H1 (cell line): ENCODE data around the gene HTN1. TPM values are rescaled to one million over a fixed set of nuclear protein-coding genes. Genes with fewer than 3 reads are reported as not detected.

Source experiments
- polyA plus RNA-seq, 7 experiments: library from polyadenylated mRNA; depleted of rRNA in 3 of 7; stranded (reverse) in 5 of 7; unstranded in 2 of 7; fragments of >200 nt in 5 of 7; fragments of 200-250 nt in 2 of 7; gene quantifications; 1 replicate in 5 of 7; 2 replicates in 1 of 7; 4 replicates in 1 of 7; pipeline versions ENCODE4 v1.2.1 to v1.2.3, GENCODE V29; 2011 to 2013; ENCODE audit warnings: missing spikeins in 2 of 7, mixed read lengths in 2 of 7
- total RNA-seq: library from RNA; stranded (reverse); fragmentation: NEBNext Ultra II Directional; extraction: Animal tissue kit (Norgen Biotek cat#: 25700); gene quantifications from 2 replicates; pipeline ENCODE4 v1.2.1, GENCODE V29; 2021

The HTN1 gene
- total and polyA plus RNA-seq, 2 of the 8 experiments (the other 6 are each of a cell fraction or from before 2014, with no cell fraction given), result not detected

Other genes with a start within 250 kb of the HTN1 start
- gene SULT1E1, start 190.3 kb upstream of the HTN1 start, total RNA-seq, result not detected in 2 replicates
- gene SULT1E1, start 190.3 kb upstream of the HTN1 start, polyA plus RNA-seq (2011; rRNA removed), result not detected in 2 replicates
- gene CSN1S1, start 119.4 kb upstream of the HTN1 start, total RNA-seq, result not detected in 2 replicates
- gene CSN1S1, start 119.4 kb upstream of the HTN1 start, polyA plus RNA-seq (2011; rRNA removed), result not detected in 2 replicates
- gene CSN2, start 84.7 kb upstream of the HTN1 start, total RNA-seq, result not detected in 2 replicates
- not detected in 2 replicates for gene CSN2, start 84.7 kb upstream of the HTN1 start, polyA plus RNA-seq (2011; rRNA removed)
- not detected in 2 replicates for gene STATH, start 54.5 kb upstream of the HTN1 start, total RNA-seq
- gene STATH, start 54.5 kb upstream of the HTN1 start, polyA plus RNA-seq (2011; rRNA removed), result not detected in 2 replicates
- gene HTN3, start 22.0 kb upstream of the HTN1 start, total RNA-seq, result not detected in 2 replicates
- gene HTN3, start 22.0 kb upstream of the HTN1 start, polyA plus RNA-seq (2011; rRNA removed), result not detected in 2 replicates
- gene PRR27, start 103.8 kb downstream of the HTN1 start, total RNA-seq, result not detected in 2 replicates
- not detected in 2 replicates for gene PRR27, start 103.8 kb downstream of the HTN1 start, polyA plus RNA-seq (2011; rRNA removed)
- gene ODAM, start 145.3 kb downstream of the HTN1 start, total RNA-seq, result not detected in 2 replicates
- gene ODAM, start 145.3 kb downstream of the HTN1 start, polyA plus RNA-seq (2011; rRNA removed), result 0.21 TPM in 1 of 2 replicates, not detected in the other
- gene FDCSP, start 175.7 kb downstream of the HTN1 start, total RNA-seq, result not detected in 2 replicates
- gene FDCSP, start 175.7 kb downstream of the HTN1 start, polyA plus RNA-seq (2011; rRNA removed), result not detected in 2 replicates
- not detected in 2 replicates for gene CSN3, start 192.2 kb downstream of the HTN1 start, total RNA-seq
- not detected in 2 replicates for gene CSN3, start 192.2 kb downstream of the HTN1 start, polyA plus RNA-seq (2011; rRNA removed)